ENCODE results near the gene RHBDL1.

RHBDL1 gene

GRCh38 chr16:652454-653305, 22.8 kb upstream of the RHBDL1 start:
- no peak for DNase-seq

GRCh38 chr16:654034-654433, 21.4 kb upstream of the RHBDL1 start:
- no peak for DNase-seq

- no peak for DNase-seq
These were observed 18.0 kb upstream of the RHBDL1 start for GRCh38 chr16:657487-657886.

- DNase-seq: no peak
These were observed 16.5 kb upstream of the RHBDL1 start for GRCh38 chr16:658679-659571.

- DNase-seq: no peak
These were observed 15.9 kb upstream of the RHBDL1 start for GRCh38 chr16:659618-660017.

- DNase-seq: no peak
These were observed 15.4 kb upstream of the RHBDL1 start for GRCh38 chr16:660132-660458.

GRCh38 chr16:660459-661183, 14.8 kb upstream of the RHBDL1 start:
- peak in 49 of 51 donors; percentile 8 to 92 (median 71) for DNase-seq

- no peak for DNase-seq
These were observed 14.2 kb upstream of the RHBDL1 start for GRCh38 chr16:661184-661821.

- no peak for DNase-seq
These were observed 13.4 kb upstream of the RHBDL1 start for GRCh38 chr16:662095-662494.

- DNase-seq: no peak
These were observed 12.9 kb upstream of the RHBDL1 start for GRCh38 chr16:662597-662996.

- no peak for DNase-seq
These were observed 8.9 kb upstream of the RHBDL1 start for GRCh38 chr16:666572-666971.

- no peak for DNase-seq
These were observed 8.2 kb upstream of the RHBDL1 start for GRCh38 chr16:667113-667779.

GRCh38 chr16:667780-668518, 7.5 kb upstream of the RHBDL1 start, which contains the start of gene RHOT2:
Gene RHOT2 (plus strand): TSS chr16:668132. CDS start chr16:668200, 68 bp downstream.
- peak; percentile 17 to 96 (median 84) for DNase-seq

- DNase-seq: peak in 1 of 51 donors; percentile 28
These were observed 6.8 kb upstream of the RHBDL1 start for GRCh38 chr16:668519-669171.

- DNase-seq: no peak
These were observed 5.8 kb upstream of the RHBDL1 start for GRCh38 chr16:669666-670065.

GRCh38 chr16:670485-671352, 4.8 kb upstream of the RHBDL1 start:
- DNase-seq: no peak

- DNase-seq: no peak
These were observed 3.9 kb upstream of the RHBDL1 start for GRCh38 chr16:671353-672131.

GRCh38 chr16:672371-672770, 3.1 kb upstream of the RHBDL1 start:
- no peak for DNase-seq

Data from hypothalamus (tissue), 51 donors.